GM12878 (cell line): ENCODE data around the gene SEC14L1.

Experiments used
- CBX5 ChIP-seq: sonication (generic); IDR thresholded peaks from 2 replicates; pipeline ENCODE4 v1.6.1; 2016; ENCODE audit warnings: low read depth, moderate library complexity, mild to moderate bottlenecking, inconsistent platforms
- CEBPB ChIP-seq, 2 experiments: fragments of 150-350 bp in 1 of 2; IDR thresholded peaks; 2 replicates each; pipeline ENCODE4 v1.6.1; 2012 to 2014; ENCODE audit warnings: low read depth in 2 of 2, low read length in 2 of 2, borderline replicate concordance in 1 of 2, inconsistent platforms in 1 of 2
- CHD4 ChIP-seq: fragments of 200-600 bp; sonication (generic); IDR thresholded peaks from 2 replicates; pipeline ENCODE4 v1.6.1; 2016; ENCODE audit warnings: mild to moderate bottlenecking
- CTCF ChIP-seq, 3 experiments: IDR thresholded peaks in 2 of 3; conservative IDR thresholded peaks in 1 of 3; 2 replicates each; pipeline ENCODE4 v1.5.1; 2011; ENCODE audit warnings: low read depth in 3 of 3, low read length in 3 of 3, mild to moderate bottlenecking in 3 of 3, control low read depth in 2 of 3, moderate library complexity in 2 of 3, inconsistent platforms in 1 of 3, mixed read lengths in 1 of 3; ENCODE audit not compliant: control insufficient read depth in 2 of 3, insufficient read depth in 1 of 3; ENCODE audit errors: extremely low read depth in 1 of 3
- ELK1 ChIP-seq: IDR thresholded peaks from 2 replicates; pipeline ENCODE4 v1.6.1; 2012; ENCODE audit warnings: low read depth, low read length, improper control_type of control experiment
- EP300 ChIP-seq, 2 experiments: fragments of 150-350 bp in 1 of 2; IDR thresholded peaks; 2 replicates each; pipeline ENCODE4 v1.6.1; 2011 to 2012; ENCODE audit warnings: low read depth in 2 of 2, low read length in 2 of 2, borderline replicate concordance in 1 of 2, improper control_type of control experiment in 1 of 2, inconsistent platforms in 1 of 2; ENCODE audit not compliant: control insufficient read depth in 1 of 2
- FOS ChIP-seq: IDR thresholded peaks from 3 replicates; pipeline ENCODE4 v1.6.1; 2011; ENCODE audit warnings: borderline replicate concordance; ENCODE audit not compliant: insufficient read length; ENCODE audit errors: extremely low read depth
- HDAC2 ChIP-seq: fragments of 200-600 bp; sonication (generic); IDR thresholded peaks from 2 replicates; pipeline ENCODE4 v1.6.1; 2017
- POLR2A ChIP-seq: IDR thresholded peaks from 2 replicates; pipeline ENCODE4 v1.6.1; 2011; ENCODE audit warnings: low read depth, mild to moderate bottlenecking, low read length
- SREBF2 ChIP-seq: IDR thresholded peaks from 2 replicates; pipeline ENCODE4 v1.6.1; 2012; ENCODE audit warnings: mild to moderate bottlenecking, low read length
- SUZ12 ChIP-seq: fragments of 200-600 bp; sonication (generic); IDR thresholded peaks from one replicate; pipeline ENCODE4 v1.6.1; 2018; ENCODE audit warnings: antibody characterized with exemption, mild to moderate bottlenecking; ENCODE audit not compliant: unreplicated experiment
- TAF1 ChIP-seq: IDR thresholded peaks from 2 replicates; pipeline ENCODE4 v1.6.1; 2011; ENCODE audit warnings: mild to moderate bottlenecking, low read depth, low read length, borderline replicate concordance
- ZNF274 ChIP-seq: IDR thresholded peaks from one replicate; pipeline ENCODE4 v1.8.0; 2011; ENCODE audit not compliant: insufficient read length, insufficient read depth
- TF ChIP-seq, protein P1 (sequence below): IDR thresholded peaks from 2 replicates; pipeline ENCODE4 v1.6.1; 2012; ENCODE audit warnings: low read depth, low read length, improper control_type of control experiment

DNA sequence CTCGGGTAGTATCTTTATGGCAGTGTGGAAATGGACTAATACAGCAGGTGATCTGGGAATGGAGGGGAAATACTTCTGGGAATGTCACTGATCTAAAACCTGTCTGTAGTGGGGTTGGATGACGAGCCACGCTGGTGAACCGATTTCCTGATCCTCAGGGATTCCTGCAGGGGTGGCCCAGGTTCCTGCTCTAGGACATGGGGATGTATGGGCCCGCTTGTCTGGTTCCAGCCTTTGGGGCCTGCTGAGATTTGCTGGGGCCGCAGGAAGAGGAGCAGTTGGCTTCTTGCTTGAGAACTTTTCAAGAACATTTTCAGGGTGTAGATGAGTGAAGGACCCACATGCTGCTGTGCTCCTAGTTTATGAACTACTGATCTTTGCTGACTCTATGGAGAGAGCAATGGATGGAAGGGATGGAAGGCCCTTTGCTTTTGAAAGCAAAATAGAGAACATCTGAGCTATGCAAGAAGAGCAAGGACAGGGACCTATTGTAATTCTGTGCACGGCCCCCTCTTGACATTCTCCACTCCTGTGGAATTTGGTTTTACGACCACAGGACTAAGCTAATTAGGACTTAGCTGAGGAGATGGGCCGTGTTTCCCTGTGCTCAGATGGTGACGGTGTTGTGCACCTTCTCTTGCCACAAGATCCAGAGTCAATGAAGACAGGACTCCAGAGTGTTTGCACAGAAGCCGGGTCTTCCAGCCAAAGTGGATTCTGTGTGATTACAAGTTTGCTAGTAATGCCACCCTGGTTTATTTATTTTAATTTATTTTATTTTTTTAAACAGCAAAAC is 90.5 kb downstream of the SEC14L1 start:
- TF ChIP-seq CEBPB (IDR thresholded peaks at IDR 0.05; ENCODE audit: borderline replicate concordance in 1 of 2, low read depth in 2 of 2, low read length in 2 of 2): no peak
- TF ChIP-seq, protein P1, sequence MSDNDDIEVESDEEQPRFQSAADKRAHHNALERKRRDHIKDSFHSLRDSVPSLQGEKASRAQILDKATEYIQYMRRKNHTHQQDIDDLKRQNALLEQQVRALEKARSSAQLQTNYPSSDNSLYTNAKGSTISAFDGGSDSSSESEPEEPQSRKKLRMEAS: no peak
- no peak for TF ChIP-seq CHD4
- no peak for TF ChIP-seq CTCF (IDR thresholded peaks at IDR 0.05 in 2 of 3, conservative IDR thresholded peaks at IDR 0.05 in 1 of 3; ENCODE audit: control insufficient read depth in 2 of 3, extremely low read depth in 1 of 3, insufficient read depth in 1 of 3, low read depth in 3 of 3, low read length in 3 of 3)
- TF ChIP-seq SUZ12: no peak
- TF ChIP-seq POLR2A: no peak
- TF ChIP-seq ELK1: no peak
- no peak for TF ChIP-seq TAF1
- no peak for TF ChIP-seq ZNF274
- no peak for TF ChIP-seq FOS
- no peak for TF ChIP-seq HDAC2
- no peak for TF ChIP-seq SREBF2
- TF ChIP-seq EP300 (IDR thresholded peaks at IDR 0.05; ENCODE audit: borderline replicate concordance in 1 of 2, control insufficient read depth in 1 of 2, low read depth in 2 of 2, low read length in 2 of 2): no peak
- TF ChIP-seq CBX5: no peak
